Keratinocyte (primary cell): ENCODE results near the gene CDCA3. TPM values are rescaled to one million over a fixed set of nuclear protein-coding genes. Genes with fewer than 3 reads are reported as not detected.

Experiments used
- DNase-seq: peaks from one replicate; pipeline ENCODE4 v3.0.0-alpha.2; 2011; ENCODE audit warnings: low read depth, missing footprints, low spot score
- FAIRE-seq: peaks from 2 replicates; lab custom pipeline; 2011; peaks lifted over from hg19 to GRCh38; lab: Jason Lieb, UNC
- H2AFZ ChIP-seq: 2 replicates; pipeline ENCODE4 v1.6.0; 2012; ENCODE audit warnings: low read length, control low read depth, inconsistent platforms; ENCODE audit not compliant: control insufficient read depth
- H3K27ac ChIP-seq: 2 replicates; pipeline ENCODE4 v1.5.1; 2011; ENCODE audit warnings: low read length; ENCODE audit not compliant: control insufficient read depth, insufficient read depth
- H3K27me3 ChIP-seq: 3 replicates; pipeline ENCODE4 v1.6.0; 2011; ENCODE audit warnings: low read length; ENCODE audit not compliant: control insufficient read depth, insufficient read depth; ENCODE audit errors: extremely low read depth
- H3K36me3 ChIP-seq, 2 experiments: 2 replicates in 1 of 2; 3 replicates in 1 of 2; pipeline ENCODE4 v1.5.1; 2011; ENCODE audit warnings: low read length in 2 of 2, mild to moderate bottlenecking in 1 of 2; ENCODE audit not compliant: control insufficient read depth in 2 of 2, insufficient read depth in 2 of 2; ENCODE audit errors: extremely low read depth in 1 of 2
- H3K4me1 ChIP-seq: 3 replicates; pipeline ENCODE4 v1.5.1; 2011; ENCODE audit warnings: low read length; ENCODE audit not compliant: control insufficient read depth, insufficient read depth; ENCODE audit errors: extremely low read depth
- H3K4me2 ChIP-seq: 3 replicates; pipeline ENCODE4 v1.6.0; 2011; ENCODE audit warnings: low read depth, low read length; ENCODE audit not compliant: control insufficient read depth, insufficient read depth; ENCODE audit errors: extremely low read depth
- H3K4me3 ChIP-seq, 3 experiments: fragments of 200-600 bp in 1 of 3; sonication (generic) in 1 of 3; 2 replicates in 2 of 3; 3 replicates in 1 of 3; pipeline ENCODE4 v1.5.1; 2011 to 2016; ENCODE audit warnings: low read length in 3 of 3, mild to moderate bottlenecking in 3 of 3, control low read depth in 2 of 3, inconsistent platforms in 1 of 3, low read depth in 1 of 3, mixed read lengths in 1 of 3, mixed run types in 1 of 3, moderate library complexity in 1 of 3; ENCODE audit not compliant: control insufficient read depth in 2 of 3, insufficient read depth in 2 of 3; ENCODE audit errors: extremely low read depth in 1 of 3
- H3K79me2 ChIP-seq: 2 replicates; pipeline ENCODE4 v1.6.0; 2012; ENCODE audit warnings: low read length; ENCODE audit not compliant: control insufficient read depth, insufficient read depth
- H3K9ac ChIP-seq: 3 replicates; pipeline ENCODE4 v1.6.0; 2011; ENCODE audit warnings: low read length; ENCODE audit not compliant: control insufficient read depth, insufficient read depth; ENCODE audit errors: extremely low read depth
- H3K9me1 ChIP-seq: 3 replicates; pipeline ENCODE4 v1.6.0; 2011; ENCODE audit warnings: low read length; ENCODE audit not compliant: control insufficient read depth, insufficient read depth; ENCODE audit errors: extremely low read depth
- H3K9me3 ChIP-seq: 2 replicates; pipeline ENCODE4 v1.5.1; 2012; ENCODE audit warnings: low read depth, low read length; ENCODE audit not compliant: control insufficient read depth
- H4K20me1 ChIP-seq: 3 replicates; pipeline ENCODE4 v1.6.0; 2011; ENCODE audit warnings: low read length; ENCODE audit not compliant: control insufficient read depth, insufficient read depth; ENCODE audit errors: extremely low read depth
- CTCF ChIP-seq, 3 experiments: IDR thresholded peaks in 1 of 3; conservative IDR thresholded peaks in 1 of 3; optimal IDR thresholded peaks in 1 of 3; 2 replicates in 2 of 3; 3 replicates in 1 of 3; pipeline versions ENCODE3 to v1.5.1; 2011; ENCODE audit warnings: low read length in 3 of 3, mild to moderate bottlenecking in 3 of 3, moderate library complexity in 2 of 3, control low read depth in 1 of 3, inconsistent platforms in 1 of 3; ENCODE audit not compliant: insufficient read depth in 2 of 3; ENCODE audit errors: extremely low read depth in 1 of 3
- EZH2 ChIP-seq: IDR thresholded peaks from one replicate; pipeline ENCODE4 v1.6.1; 2012; ENCODE audit warnings: inconsistent platforms, mild to moderate bottlenecking, low read length, moderate library complexity
- dilution Hi-C: fragments of 300-500 bp; cut with MboI; formaldehyde crosslinking; loops from one replicate; pipeline ENCODE4 v1.7.0; 2020; ENCODE audit warnings: low sequenced_read_pairs; ENCODE audit not compliant: extremely low pct_ligation_motif_present
- polyA plus RNA-seq, 5 experiments: library from polyadenylated mRNA; depleted of rRNA in 3 of 5; stranded (reverse) in 3 of 5; stranded (forward) in 1 of 5; unstranded in 1 of 5; fragments of >200 nt; gene quantifications; 1 replicate in 1 of 5; 2 replicates in 3 of 5; 3 replicates in 1 of 5; pipeline versions ENCODE4 v1.2.1 to v1.2.3, GENCODE V29; 2011 to 2012; ENCODE audit warnings: missing spikeins in 2 of 5, low read depth in 1 of 5, low replicate concordance in 1 of 5

Gene CDCA3
- polyA plus RNA-seq, 1 donor (not counting 4 experiments of a cell fraction or from before 2014, with no cell fraction given) = 15.0 TPM

GRCh38 chr12:6855322-6855721, 4.2 kb upstream of the CDCA3 start:
- FAIRE-seq (no peak), DNase-seq (no peak)
- Histone ChIP-seq H3K27me3 (no peaks in the 10 kb centered on the region), H3K36me3 (peaks cover 39 to 43% of the 10 kb centered on the region in 2 experiments), H3K4me2 (no peak overlapping the region), H3K4me1 (peaks cover 17% of the 10 kb centered on the region), H3K9ac (no peak overlapping the region), H3K79me2 (peaks cover 34% of the 10 kb centered on the region), H2AFZ (no peak overlapping the region), H3K27ac (no peak overlapping the region), H4K20me1 (no peaks in the 10 kb centered on the region), H3K4me3 (no peak overlapping the region), H3K9me1 (no peaks in the 10 kb centered on the region), H3K9me3 (no peaks in the 10 kb centered on the region)
- TF ChIP-seq CTCF (optimal IDR thresholded peaks at IDR 0.05 in 1 of 3, IDR thresholded peaks at IDR 0.05 in 1 of 3, conservative IDR thresholded peaks at IDR 0.05 in 1 of 3; ENCODE audit: extremely low read depth in 1 of 3, insufficient read depth in 2 of 3, low read length in 3 of 3) = no peak
- TF ChIP-seq EZH2 = no peak
- dilution Hi-C loops = no loop called here

GRCh38 chr12:6854036-6854435, 3.0 kb upstream of the CDCA3 start:
- H3K4me2 ChIP-seq = peak overlapping the region; percentile 88
- H3K9me1 ChIP-seq = no peaks in the 10 kb centered on the region
- H3K4me3 ChIP-seq = peak overlapping the region in 1 of 3 experiments; percentile 95
- FAIRE-seq = no peak
- no peak overlapping the region for H2AFZ ChIP-seq
- no peak overlapping the region for H3K9ac ChIP-seq
- TF ChIP-seq CTCF (optimal IDR thresholded peaks at IDR 0.05 in 1 of 3, IDR thresholded peaks at IDR 0.05 in 1 of 3, conservative IDR thresholded peaks at IDR 0.05 in 1 of 3; ENCODE audit: extremely low read depth in 1 of 3, insufficient read depth in 2 of 3, low read length in 3 of 3) (no peak), EZH2 (no peak)
- peaks cover 21% of the 10 kb centered on the region for H3K4me1 ChIP-seq
- no peaks in the 10 kb centered on the region for H3K27me3 ChIP-seq
- no peak for DNase-seq
- H3K27ac ChIP-seq = no peak overlapping the region
- no peaks in the 10 kb centered on the region for H3K9me3 ChIP-seq
- peaks cover 41% of the 10 kb centered on the region for H3K79me2 ChIP-seq
- no peaks in the 10 kb centered on the region for H4K20me1 ChIP-seq
- dilution Hi-C loops = no loop called here
- peaks cover 34 to 42% of the 10 kb centered on the region in 2 experiments for H3K36me3 ChIP-seq
